HK-2 (cell line): ENCODE measurements around the gene KLHL40.

Source experiments
- DNase-seq: peaks from one replicate; pipeline ENCODE4 v3.0.0-alpha.2; 2018; ENCODE audit not compliant: unreplicated experiment

Gene KLHL40

GRCh38 chr3:42657675-42658074, 27.7 kb upstream of the KLHL40 start:
- DNase-seq: no peak

GRCh38 chr3:42658091-42658770, 27.1 kb upstream of the KLHL40 start:
- DNase-seq: no peak

DNA sequence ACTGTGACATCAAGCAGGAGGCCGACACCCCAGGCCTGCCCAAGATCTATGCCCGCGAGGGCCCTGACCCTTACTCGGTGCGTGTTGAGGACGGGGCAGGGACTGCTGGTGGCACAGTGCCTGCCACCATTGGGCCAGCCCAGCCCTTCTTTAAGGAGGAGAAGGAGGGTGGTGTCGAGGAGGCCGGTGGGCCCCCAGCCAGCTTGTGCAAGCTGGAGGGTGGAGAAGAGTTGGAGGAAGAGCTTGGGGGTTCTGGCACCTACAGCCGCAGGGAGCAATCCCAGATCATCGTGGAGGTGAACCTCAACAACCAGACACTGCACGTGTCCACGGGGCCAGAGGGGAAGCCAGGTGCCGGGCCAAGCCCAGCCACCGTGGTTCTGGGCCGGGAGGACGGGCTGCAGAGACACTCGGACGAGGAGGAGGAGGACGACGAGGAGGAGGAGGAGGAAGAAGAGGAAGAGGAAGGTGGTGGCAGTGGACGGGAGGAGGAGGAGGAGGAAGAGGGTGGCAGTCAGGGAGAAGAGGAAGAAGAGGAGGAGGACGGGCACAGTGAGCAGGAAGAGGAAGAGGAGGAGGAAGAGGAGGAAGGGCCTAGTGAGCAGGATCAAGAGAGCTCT, 26.5 kb upstream of the KLHL40 start:
- DNase-seq: no peak

GRCh38 chr3:42659451-42660130, 25.7 kb upstream of the KLHL40 start:
- DNase-seq: no peak

DNA sequence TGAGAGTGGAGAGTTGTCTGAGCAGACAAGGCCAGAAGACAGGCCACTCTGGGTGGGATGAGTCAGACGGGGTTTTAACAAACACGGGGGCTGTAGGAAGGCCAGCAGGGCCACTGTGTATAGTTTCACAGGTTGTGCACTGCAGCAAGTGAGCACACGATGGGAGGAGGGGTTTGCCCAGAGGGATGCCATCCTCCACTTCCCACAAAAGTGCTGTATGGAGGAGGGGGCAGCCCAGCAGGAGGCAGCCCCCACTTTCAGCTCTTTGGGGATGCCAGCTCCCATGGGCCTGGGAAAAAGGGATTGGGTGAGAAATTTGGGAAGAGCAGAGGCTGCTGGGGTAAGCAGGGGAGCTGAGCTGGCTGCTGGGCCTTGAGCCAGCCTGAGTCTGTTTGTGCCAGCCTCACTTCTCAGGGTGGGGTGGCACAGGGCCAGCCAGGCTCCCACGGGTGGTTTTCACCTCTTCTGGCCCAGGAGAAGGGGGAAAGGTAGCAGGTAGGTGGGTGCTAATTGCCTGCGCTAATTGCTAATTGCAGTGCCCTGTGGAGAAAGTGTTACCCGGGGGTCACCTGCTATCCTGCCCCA, 25.1 kb upstream of the KLHL40 start:
- no peak for DNase-seq

- no peak for DNase-seq
These were observed 24.4 kb upstream of the KLHL40 start for GRCh38 chr3:42660898-42661297.

GRCh38 chr3:42661593-42662022, 23.7 kb upstream of the KLHL40 start:
- DNase-seq: no peak

GRCh38 chr3:42662037-42662812, 23.1 kb upstream of the KLHL40 start:
- no peak for DNase-seq

GRCh38 chr3:42662813-42663535, 22.4 kb upstream of the KLHL40 start:
- DNase-seq: no peak

DNA sequence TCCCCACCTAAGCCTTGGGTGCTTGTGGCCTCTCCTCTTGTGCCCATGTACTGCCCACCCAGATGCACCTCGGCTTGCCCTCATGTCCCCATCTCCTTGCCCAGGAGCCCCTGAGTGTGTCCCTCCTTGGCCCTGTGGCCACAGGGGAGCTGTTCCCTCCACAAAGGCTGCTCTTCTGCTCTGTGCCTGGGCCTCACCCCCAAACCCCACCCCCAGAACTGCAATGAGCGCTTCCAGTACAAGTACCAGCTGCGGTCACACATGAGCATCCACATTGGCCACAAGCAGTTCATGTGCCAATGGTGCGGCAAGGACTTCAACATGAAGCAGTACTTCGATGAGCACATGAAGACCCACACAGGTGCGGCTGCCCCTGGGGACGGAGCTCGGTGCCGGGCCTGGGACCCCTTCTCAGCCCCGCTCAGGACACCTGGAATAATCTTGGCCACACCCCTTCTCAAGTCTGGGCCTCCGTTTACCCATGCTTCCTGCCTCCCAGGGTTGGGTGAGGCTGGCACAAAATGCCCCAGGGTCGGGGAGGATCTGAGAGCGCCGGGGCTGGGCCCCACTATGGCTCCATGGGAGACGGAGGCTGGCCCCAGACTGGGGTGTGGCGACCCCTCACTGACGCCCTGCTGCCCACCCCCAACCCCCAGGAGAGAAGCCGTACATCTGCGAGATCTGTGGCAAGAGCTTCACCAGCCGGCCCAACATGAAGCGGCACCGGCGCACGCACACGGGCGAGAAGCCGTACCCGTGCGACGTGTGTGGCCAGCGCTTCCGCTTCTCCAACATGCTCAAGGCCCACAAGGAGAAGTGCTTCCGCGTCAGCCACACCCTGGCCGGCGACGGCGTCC, 21.5 kb upstream of the KLHL40 start:
- DNase-seq: no peak

DNA sequence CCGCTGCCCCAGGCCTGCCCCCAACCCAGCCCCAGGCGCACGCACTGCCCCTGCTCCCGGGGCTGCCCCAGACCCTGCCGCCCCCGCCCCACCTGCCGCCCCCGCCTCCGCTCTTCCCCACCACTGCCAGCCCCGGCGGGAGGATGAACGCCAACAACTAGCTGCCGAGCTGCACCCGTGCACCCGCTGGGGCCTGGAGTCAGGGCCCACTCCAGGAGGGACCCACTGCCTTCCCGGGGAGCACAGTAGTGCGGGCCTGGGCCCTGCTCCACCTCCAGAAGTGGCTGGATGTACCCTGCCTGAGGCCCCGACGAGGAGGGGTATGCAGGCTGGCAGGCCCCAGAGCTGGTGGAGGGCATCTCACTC, 20.9 kb upstream of the KLHL40 start:
- DNase-seq: no peak

GRCh38 chr3:42665050-42665878, 20.1 kb upstream of the KLHL40 start:
- DNase-seq: no peak

- DNase-seq: no peak
These were observed 19.3 kb upstream of the KLHL40 start for GRCh38 chr3:42666022-42666421.

GRCh38 chr3:42666577-42666998, 18.7 kb upstream of the KLHL40 start:
- no peak for DNase-seq

DNA sequence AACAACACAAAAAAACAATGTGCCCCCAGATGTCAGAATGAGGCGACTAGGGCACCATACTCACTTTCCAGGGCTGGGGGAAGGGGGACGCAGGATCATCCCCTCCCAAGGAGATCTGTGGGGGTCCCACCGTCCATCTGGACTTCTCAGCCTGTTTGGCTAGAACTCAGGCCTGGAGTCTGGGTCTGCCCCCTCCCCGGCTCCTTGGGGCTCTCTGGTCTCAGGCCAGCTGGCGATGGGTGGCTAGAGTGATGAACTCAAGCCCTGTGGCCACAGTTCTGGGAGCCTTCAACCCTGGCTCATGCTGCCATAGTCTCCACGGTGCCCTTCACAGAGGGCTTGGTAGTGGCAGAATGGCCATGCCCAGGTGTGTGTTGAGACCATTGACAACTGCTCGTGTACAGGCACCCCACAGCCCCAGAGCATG, 18.2 kb upstream of the KLHL40 start:
- DNase-seq: no peak

DNA sequence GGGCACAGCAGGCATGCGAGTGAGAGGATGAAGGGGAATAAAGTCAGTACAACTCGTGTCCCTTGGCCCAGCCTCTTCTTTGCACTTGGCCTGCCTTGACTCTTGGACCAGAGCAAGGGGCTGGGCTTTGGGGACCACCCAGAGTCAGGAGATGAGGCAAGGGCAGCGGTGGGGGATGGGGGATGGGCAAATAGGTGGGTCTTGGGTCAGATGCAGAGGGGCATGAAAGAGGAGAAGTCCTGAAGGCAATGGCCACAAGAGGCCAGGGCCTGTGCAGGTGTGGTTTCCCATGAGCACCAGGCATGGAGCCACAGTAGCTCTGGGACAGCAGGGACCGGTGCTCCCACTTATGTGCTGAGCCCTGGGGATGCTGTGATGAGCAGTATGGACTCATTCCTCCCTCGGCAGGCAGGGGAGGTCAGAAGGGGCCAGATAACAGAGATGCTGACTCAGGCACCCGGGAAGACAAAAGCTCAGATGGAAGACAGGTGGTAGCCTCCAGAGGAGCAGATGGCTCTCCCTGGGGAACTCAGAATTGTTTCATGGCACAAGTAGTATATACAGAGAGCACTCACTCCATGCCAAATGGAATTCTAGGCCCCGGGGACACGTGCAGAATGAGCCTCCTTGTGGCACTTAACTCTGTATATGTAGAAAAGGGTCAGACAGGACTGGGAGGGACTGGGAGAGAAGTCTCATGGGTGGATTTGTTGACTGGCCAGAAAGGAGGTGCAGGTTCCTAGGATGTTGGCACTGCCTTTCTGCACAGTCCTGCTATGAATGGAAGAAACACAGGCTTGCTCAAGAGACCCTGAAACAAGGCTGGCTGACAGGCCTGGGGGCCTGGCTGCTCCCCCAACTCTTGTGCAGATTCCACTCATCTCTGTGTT, 17.6 kb upstream of the KLHL40 start:
- DNase-seq: no peak

GRCh38 chr3:42668413-42668760, 16.9 kb upstream of the KLHL40 start:
- no peak for DNase-seq

DNA sequence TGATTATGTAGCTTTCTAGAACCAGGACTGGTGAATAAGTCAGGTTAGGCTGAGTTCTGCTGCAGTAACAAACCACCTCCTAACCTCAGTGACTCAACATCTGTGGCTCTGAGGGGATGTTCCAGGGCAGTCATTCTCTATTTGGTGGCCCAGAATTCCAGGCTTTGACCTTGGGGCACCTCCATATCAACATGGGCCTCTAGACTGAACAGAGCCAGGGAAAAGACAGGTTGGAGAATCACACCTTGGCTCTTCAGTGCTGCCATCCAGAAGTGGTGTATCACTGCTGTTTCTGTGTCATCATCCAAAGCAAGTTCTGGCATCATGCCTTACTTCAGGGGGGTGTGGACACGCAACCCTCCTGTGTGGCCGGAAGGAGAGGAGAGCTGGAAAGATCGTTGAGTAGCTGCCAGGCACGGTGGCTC, 16.5 kb upstream of the KLHL40 start:
- no peak for DNase-seq
